ENCODE data around the gene TMEM95. TPM values are rescaled to one million over a fixed set of nuclear protein-coding genes. Genes with fewer than 3 reads are reported as not detected.

TMEM95 gene
- total and polyA plus RNA-seq, 2 donors (not counting 1 experiment from before 2014, with no cell fraction given): 0.25 TPM; not detected in 1

DNA sequence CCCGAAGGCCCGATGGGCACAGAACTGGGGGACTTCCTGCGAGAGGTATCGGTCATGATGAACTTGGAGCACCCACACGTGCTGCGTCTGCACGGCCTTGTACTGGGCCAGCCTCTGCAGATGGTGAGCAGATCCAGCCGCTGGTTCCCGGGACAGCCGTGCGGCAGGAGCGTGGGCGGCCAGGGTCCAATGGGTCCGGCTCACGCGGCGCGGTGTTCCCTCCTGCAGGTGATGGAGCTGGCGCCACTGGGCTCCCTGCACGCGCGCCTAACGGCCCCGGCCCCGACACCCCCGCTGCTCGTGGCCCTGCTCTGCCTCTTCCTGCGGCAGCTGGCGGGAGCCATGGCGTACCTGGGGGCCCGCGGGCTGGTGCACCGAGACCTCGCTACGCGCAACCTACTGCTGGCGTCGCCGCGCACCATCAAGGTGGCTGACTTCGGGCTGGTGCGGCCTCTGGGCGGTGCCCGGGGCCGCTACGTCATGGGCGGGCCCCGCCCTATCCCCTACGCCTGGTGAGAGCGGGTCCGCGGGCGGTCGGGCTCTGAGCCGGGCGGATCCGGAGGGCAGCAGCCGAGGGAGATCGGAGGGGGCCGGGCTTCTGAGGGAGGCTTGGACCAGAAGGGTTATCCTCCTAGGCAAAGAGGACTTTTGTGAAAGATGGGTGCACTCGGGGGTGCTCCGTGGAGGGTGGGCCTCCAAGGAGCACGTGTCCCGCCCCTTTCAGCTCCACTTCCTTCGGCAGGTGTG is 29.0 kb downstream of the TMEM95 start:
- H2AFZ ChIP-seq (ENCODE audit: insufficient read depth, low read depth, low read length, poor library complexity, severe bottlenecking): peak overlapping the region; percentile 94
- H3K9me3 Mint-ChIP-seq (ENCODE audit: insufficient read depth): no peaks in the 10 kb centered on the region
- peaks cover 14% of the 10 kb centered on the region for H3K4me1 Mint-ChIP-seq
- no peak for TF ChIP-seq EZH2 (IDR thresholded peaks at IDR 0.05; ENCODE audit: borderline replicate concordance, insufficient read depth, low read depth, low read length, poor library complexity, severe bottlenecking)
- TF ChIP-seq, protein P1, sequence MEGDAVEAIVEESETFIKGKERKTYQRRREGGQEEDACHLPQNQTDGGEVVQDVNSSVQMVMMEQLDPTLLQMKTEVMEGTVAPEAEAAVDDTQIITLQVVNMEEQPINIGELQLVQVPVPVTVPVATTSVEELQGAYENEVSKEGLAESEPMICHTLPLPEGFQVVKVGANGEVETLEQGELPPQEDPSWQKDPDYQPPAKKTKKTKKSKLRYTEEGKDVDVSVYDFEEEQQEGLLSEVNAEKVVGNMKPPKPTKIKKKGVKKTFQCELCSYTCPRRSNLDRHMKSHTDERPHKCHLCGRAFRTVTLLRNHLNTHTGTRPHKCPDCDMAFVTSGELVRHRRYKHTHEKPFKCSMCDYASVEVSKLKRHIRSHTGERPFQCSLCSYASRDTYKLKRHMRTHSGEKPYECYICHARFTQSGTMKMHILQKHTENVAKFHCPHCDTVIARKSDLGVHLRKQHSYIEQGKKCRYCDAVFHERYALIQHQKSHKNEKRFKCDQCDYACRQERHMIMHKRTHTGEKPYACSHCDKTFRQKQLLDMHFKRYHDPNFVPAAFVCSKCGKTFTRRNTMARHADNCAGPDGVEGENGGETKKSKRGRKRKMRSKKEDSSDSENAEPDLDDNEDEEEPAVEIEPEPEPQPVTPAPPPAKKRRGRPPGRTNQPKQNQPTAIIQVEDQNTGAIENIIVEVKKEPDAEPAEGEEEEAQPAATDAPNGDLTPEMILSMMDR (IDR thresholded peaks at IDR 0.05): no peak
- H3K36me3 ChIP-seq (replicated peaks in 1 of 2; ENCODE audit: control extremely low read depth in 1 of 2, control insufficient read depth in 1 of 2, extremely low read depth in 1 of 2, insufficient read depth in 2 of 2, low read length in 1 of 2): peaks cover 0 to 4% of the 10 kb centered on the region in 2 experiments
- H3K79me2 ChIP-seq (ENCODE audit: control insufficient read depth, insufficient read depth, low read length): no peaks in the 10 kb centered on the region
- peak overlapping the region; percentile 88 for H3K4me2 ChIP-seq (replicated peaks; ENCODE audit: low read depth, low read length, poor library complexity, severe bottlenecking)
- 13% methylated on average over 65 of the region's 65 CpGs for WGBS (ENCODE audit: insufficient coverage)
- H3K4me3 ChIP-seq (ENCODE audit: control extremely low read depth in 1 of 5, extremely low read depth in 1 of 5, insufficient read depth in 1 of 5, low read depth in 2 of 5, low read length in 4 of 5): peak overlapping the region in 4 of 5 experiments; percentile 70 to 78 (median 76)
- ATAC-seq (ENCODE audit: low read depth): peak; percentile 97
- peak; percentile 91 for DNase-seq
- no peaks in the 10 kb centered on the region for H4K20me1 ChIP-seq (ENCODE audit: control insufficient read depth, insufficient read depth, low read length, poor library complexity, severe bottlenecking)
- ChIA-PET CTCF (interaction anchor here (0.9 to 1.7 kb wide), 4 partner anchors 9 to 130 kb away, joined by 3 to 4 read pairs (median 4); no protein-coding TSS in a partner anchor), POLR2A (interaction anchor here (0.5 to 1.7 kb wide), 7 partner anchors 10 to 864 kb away, joined by 3 to 10 read pairs (median 4); partner anchors contain the start of genes CTC1, PLSCR3 and TMEM256)
- H3K9me3 ChIP-seq (ENCODE audit: control extremely low read depth in 1 of 3, control insufficient read depth in 2 of 3, insufficient read depth in 1 of 3, low read length in 2 of 3): peaks cover 2 to 19% (median 2%) of the 10 kb centered on the region in 3 donors
- peak overlapping the region; percentile 91 for H3K27ac Mint-ChIP-seq
- peak overlapping the region; percentile 89 for H3K4me3 Mint-ChIP-seq
- H3K9ac ChIP-seq (ENCODE audit: low read length): peak overlapping the region; percentile 79
- H3K4me1 ChIP-seq (ENCODE audit: control insufficient read depth in 2 of 2, insufficient read depth in 2 of 2, low read length in 2 of 2): peaks cover 19% of the 10 kb centered on the region in 2 donors
- H3K27me3 ChIP-seq (replicated peaks in 1 of 4; ENCODE audit: control extremely low read depth in 1 of 4, control insufficient read depth in 3 of 4, insufficient read depth in 4 of 4, low read length in 3 of 4): peaks cover 0 to 43% (median 14%) of the 10 kb centered on the region in 4 experiments
- H3K27me3 Mint-ChIP-seq: peaks cover 32% of the 10 kb centered on the region
- H3K27ac ChIP-seq (ENCODE audit: low read length in 2 of 2): peak overlapping the region; percentile 60 to 72
- intact Hi-C loops (cut with micrococcal nuclease): loop anchor here (1.0 kb wide), 2 partner anchors 10 to 20 kb away; partner anchors contain the start of genes PLSCR3 and TMEM256

Data from B cell (primary cell).